Neural cell (in vitro differentiated cells): ENCODE measurements around the gene METTL26. TPM values are rescaled to one million over a fixed set of nuclear protein-coding genes. Genes with fewer than 3 reads are reported as not detected.

ENCODE experiments used
- H2AFZ ChIP-seq: fragments of 200-600, 300-800 bp; sonication (generic), shearing (Covaris generic); 2 replicates; pipeline ENCODE4 v1.6.0; 2014; ENCODE audit warnings: low read depth, mild to moderate bottlenecking, antibody characterized with exemption, low read length, moderate library complexity
- H3F3A ChIP-seq: fragments of 200-600 bp; shearing (Covaris generic); 2 replicates; pipeline ENCODE4 v1.6.1; 2016; ENCODE audit warnings: mild to moderate bottlenecking, moderate library complexity, mixed read lengths, antibody characterized with exemption, low read length; ENCODE audit not compliant: insufficient read depth, poor library complexity, severe bottlenecking
- H3K27ac ChIP-seq: fragments of 200-600, 300-800 bp; sonication (generic), shearing (Covaris generic); 2 replicates; pipeline ENCODE4 v1.5.1; 2014; ENCODE audit warnings: mild to moderate bottlenecking, low read length, moderate library complexity
- H3K27me3 ChIP-seq: fragments of 300-800, 200-600 bp; sonication (generic), shearing (Covaris generic); 2 replicates; pipeline ENCODE4 v1.6.0; 2014; ENCODE audit warnings: mild to moderate bottlenecking, low read depth, low read length, moderate library complexity; ENCODE audit not compliant: insufficient read depth
- H3K36me3 ChIP-seq: fragments of 300-800, 200-600 bp; sonication (generic), shearing (Covaris generic); 2 replicates; pipeline ENCODE4 v1.5.1; 2014; ENCODE audit warnings: mild to moderate bottlenecking, antibody characterized with exemption, low read length, moderate library complexity; ENCODE audit not compliant: insufficient read depth
- H3K4me2 ChIP-seq: fragments of 300-800, 200-600 bp; sonication (generic), shearing (Covaris generic); 2 replicates; pipeline ENCODE4 v1.6.0; 2014; ENCODE audit warnings: mild to moderate bottlenecking, low read length
- H3K4me3 ChIP-seq: fragments of 300-800, 200-600 bp; sonication (generic), shearing (Covaris generic); 2 replicates; pipeline ENCODE4 v1.5.1; 2014; ENCODE audit warnings: mild to moderate bottlenecking, low read length, moderate library complexity
- H3K79me2 ChIP-seq: fragments of 200-600 bp; shearing (Covaris generic); replicated peaks from 2 replicates; pipeline ENCODE4 v1.6.0; 2014; ENCODE audit warnings: mild to moderate bottlenecking, low read length, moderate library complexity; ENCODE audit not compliant: insufficient read depth
- H3K9ac ChIP-seq: fragments of 300-800, 200-600 bp; sonication (generic), shearing (Covaris generic); 2 replicates; pipeline ENCODE4 v1.6.1; 2016; ENCODE audit warnings: mild to moderate bottlenecking, low read length, mixed read lengths
- H3K9me2 ChIP-seq: fragments of 200-600 bp; shearing (Covaris generic); 2 replicates; pipeline ENCODE4 v1.6.1; 2016; ENCODE audit warnings: mild to moderate bottlenecking, low read length, mixed read lengths; ENCODE audit not compliant: insufficient read depth
- H3K9me3 ChIP-seq: fragments of 200-600, 300-800 bp; sonication (generic), shearing (Covaris generic); 2 replicates; pipeline ENCODE4 v1.6.1; 2016; ENCODE audit warnings: mild to moderate bottlenecking, mixed run types, low read length, moderate library complexity, mixed read lengths
- H4K20me1 ChIP-seq: fragments of 200-600 bp; shearing (Covaris generic); 2 replicates; pipeline ENCODE4 v1.6.1; 2016; ENCODE audit warnings: mild to moderate bottlenecking, mixed run types; ENCODE audit not compliant: insufficient read depth
- EP300 ChIP-seq: fragments of 450-650 bp; conservative IDR thresholded peaks from 2 replicates; pipeline ENCODE4 v1.6.1; 2014; ENCODE audit warnings: antibody characterized with exemption, mild to moderate bottlenecking, moderate library complexity; ENCODE audit not compliant: poor library complexity, severe bottlenecking
- EZH2 ChIP-seq: fragments of 200-600, 300-800 bp; shearing (Covaris generic), sonication (generic); IDR thresholded peaks from 2 replicates; pipeline ENCODE4 v1.6.1; 2014; ENCODE audit warnings: antibody characterized with exemption, low read length, borderline replicate concordance, mild to moderate bottlenecking; ENCODE audit not compliant: insufficient read depth, poor library complexity, severe bottlenecking
- MXI1 ChIP-seq: fragments of 450-650 bp; conservative IDR thresholded peaks from 2 replicates; pipeline ENCODE4 v1.6.1; 2014; ENCODE audit warnings: antibody characterized with exemption, mild to moderate bottlenecking; ENCODE audit not compliant: poor library complexity, severe bottlenecking
- POLR2AphosphoS5 ChIP-seq: IDR thresholded peaks from 2 replicates; pipeline ENCODE4 v1.6.1; 2012
- RAD21 ChIP-seq: fragments of 450-650 bp; conservative IDR thresholded peaks from 2 replicates; pipeline ENCODE4 v1.6.1; 2014; ENCODE audit warnings: antibody characterized with exemption, mild to moderate bottlenecking, moderate library complexity
- SMC3 ChIP-seq: fragments of 450-650 bp; conservative IDR thresholded peaks from 2 replicates; pipeline ENCODE4 v1.6.1; 2014; ENCODE audit warnings: antibody characterized with exemption, mild to moderate bottlenecking, moderate library complexity; ENCODE audit not compliant: poor library complexity
- TAF1 ChIP-seq: IDR thresholded peaks from 2 replicates; pipeline ENCODE4 v1.6.1; 2012; ENCODE audit warnings: low read depth
- polyA plus RNA-seq: library from polyadenylated mRNA; depleted of rRNA; stranded (reverse); fragments of >200 nt; gene quantifications from 2 replicates; pipeline ENCODE4 v1.2.3, GENCODE V29; 2014
- TF ChIP-seq, protein P1 (sequence below): fragments of 450-650 bp; IDR thresholded peaks from 2 replicates; pipeline ENCODE4 v1.5.1; 2014; ENCODE audit warnings: antibody characterized with exemption, mild to moderate bottlenecking, moderate library complexity; ENCODE audit not compliant: poor library complexity, severe bottlenecking
- TF ChIP-seq, protein P2 (sequence below): IDR thresholded peaks from 2 replicates; pipeline ENCODE4 v1.6.1; 2012; ENCODE audit warnings: borderline replicate concordance

The METTL26 gene
- polyA plus RNA-seq, 1 donor from 2014 or later: 127 TPM

DNA sequence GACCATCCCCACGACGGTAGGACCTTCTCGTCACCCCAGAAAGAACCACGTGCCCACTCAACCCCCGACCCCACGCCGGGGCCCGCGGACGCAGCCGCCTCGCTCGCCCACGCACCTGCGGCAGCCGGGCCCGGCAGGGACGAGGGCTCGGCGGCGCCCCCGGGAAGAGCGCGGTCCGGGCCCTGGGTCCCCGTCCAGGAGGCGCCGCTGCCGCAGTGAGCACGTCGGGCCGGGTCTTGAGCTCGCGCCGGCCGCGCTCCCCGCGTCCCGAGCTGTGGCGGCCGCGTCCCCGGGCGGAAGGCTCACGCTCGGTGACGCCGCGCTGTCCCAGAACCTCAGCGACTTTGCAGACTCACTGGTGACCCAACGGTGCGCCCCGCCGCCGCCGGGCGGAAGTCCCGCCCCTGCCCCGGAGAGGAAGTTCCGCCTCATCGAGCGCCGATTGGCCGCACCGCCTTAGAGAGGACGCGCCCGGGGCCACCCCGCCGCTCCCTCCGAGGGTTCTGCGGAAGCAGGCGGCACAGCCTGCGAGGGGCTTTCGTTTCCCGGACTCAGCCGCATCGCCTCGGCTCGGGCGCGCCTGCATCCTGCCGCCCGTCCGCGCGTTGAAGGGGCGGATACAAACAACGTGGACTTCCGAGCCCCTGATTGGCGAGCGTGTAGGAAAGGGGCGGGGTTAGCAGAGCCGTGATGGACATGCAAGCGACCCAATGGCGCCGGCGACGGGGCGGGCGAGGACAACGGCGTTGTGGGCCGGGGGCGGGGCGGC lies 47.0 kb downstream of the METTL26 start (continued):
- TF ChIP-seq, protein P1, sequence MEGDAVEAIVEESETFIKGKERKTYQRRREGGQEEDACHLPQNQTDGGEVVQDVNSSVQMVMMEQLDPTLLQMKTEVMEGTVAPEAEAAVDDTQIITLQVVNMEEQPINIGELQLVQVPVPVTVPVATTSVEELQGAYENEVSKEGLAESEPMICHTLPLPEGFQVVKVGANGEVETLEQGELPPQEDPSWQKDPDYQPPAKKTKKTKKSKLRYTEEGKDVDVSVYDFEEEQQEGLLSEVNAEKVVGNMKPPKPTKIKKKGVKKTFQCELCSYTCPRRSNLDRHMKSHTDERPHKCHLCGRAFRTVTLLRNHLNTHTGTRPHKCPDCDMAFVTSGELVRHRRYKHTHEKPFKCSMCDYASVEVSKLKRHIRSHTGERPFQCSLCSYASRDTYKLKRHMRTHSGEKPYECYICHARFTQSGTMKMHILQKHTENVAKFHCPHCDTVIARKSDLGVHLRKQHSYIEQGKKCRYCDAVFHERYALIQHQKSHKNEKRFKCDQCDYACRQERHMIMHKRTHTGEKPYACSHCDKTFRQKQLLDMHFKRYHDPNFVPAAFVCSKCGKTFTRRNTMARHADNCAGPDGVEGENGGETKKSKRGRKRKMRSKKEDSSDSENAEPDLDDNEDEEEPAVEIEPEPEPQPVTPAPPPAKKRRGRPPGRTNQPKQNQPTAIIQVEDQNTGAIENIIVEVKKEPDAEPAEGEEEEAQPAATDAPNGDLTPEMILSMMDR: peak; percentile 23

DNA sequence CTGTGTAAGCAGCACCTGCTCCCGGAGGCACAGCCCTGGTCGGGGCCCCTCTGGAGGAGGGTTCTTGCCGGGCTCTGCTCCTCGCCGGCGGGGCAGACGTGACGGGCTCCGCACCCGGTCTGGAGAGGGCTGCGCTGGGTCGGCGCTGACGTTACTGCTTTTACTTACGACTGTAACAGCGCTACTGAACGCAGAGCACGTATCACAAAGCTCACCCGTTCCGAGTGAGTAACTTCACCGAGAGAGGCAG lies 47.5 kb downstream of the METTL26 start:
- Histone ChIP-seq H3K36me3 (no peaks in the 10 kb centered on the region), H2AFZ (no peak overlapping the region), H3K4me2 (peak overlapping the region; percentile 51), H3K9ac (peak overlapping the region; percentile 92), H3K79me2 (peaks cover 19% of the 10 kb centered on the region), H4K20me1 (peaks cover 4% of the 10 kb centered on the region), H3F3A (no peaks in the 10 kb centered on the region), H3K9me3 (no peaks in the 10 kb centered on the region), H3K27me3 (no peaks in the 10 kb centered on the region), H3K4me3 (peak overlapping the region; percentile 97), H3K9me2 (no peaks in the 10 kb centered on the region), H3K27ac (peak overlapping the region; percentile 95)
- TF ChIP-seq, protein P2, sequence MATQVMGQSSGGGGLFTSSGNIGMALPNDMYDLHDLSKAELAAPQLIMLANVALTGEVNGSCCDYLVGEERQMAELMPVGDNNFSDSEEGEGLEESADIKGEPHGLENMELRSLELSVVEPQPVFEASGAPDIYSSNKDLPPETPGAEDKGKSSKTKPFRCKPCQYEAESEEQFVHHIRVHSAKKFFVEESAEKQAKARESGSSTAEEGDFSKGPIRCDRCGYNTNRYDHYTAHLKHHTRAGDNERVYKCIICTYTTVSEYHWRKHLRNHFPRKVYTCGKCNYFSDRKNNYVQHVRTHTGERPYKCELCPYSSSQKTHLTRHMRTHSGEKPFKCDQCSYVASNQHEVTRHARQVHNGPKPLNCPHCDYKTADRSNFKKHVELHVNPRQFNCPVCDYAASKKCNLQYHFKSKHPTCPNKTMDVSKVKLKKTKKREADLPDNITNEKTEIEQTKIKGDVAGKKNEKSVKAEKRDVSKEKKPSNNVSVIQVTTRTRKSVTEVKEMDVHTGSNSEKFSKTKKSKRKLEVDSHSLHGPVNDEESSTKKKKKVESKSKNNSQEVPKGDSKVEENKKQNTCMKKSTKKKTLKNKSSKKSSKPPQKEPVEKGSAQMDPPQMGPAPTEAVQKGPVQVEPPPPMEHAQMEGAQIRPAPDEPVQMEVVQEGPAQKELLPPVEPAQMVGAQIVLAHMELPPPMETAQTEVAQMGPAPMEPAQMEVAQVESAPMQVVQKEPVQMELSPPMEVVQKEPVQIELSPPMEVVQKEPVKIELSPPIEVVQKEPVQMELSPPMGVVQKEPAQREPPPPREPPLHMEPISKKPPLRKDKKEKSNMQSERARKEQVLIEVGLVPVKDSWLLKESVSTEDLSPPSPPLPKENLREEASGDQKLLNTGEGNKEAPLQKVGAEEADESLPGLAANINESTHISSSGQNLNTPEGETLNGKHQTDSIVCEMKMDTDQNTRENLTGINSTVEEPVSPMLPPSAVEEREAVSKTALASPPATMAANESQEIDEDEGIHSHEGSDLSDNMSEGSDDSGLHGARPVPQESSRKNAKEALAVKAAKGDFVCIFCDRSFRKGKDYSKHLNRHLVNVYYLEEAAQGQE: no peak
- TF ChIP-seq RAD21 (no peak), EZH2 (no peak), EP300 (no peak), SMC3 (no peak), TAF1 (no peak), POLR2AphosphoS5 (no peak), MXI1 (no peak)
- TF ChIP-seq, protein P1: no peak
